K562 (cell line): ENCODE data around the gene SLC12A3. TPM values are rescaled to one million over a fixed set of nuclear protein-coding genes. Genes with fewer than 3 reads are reported as not detected.

Experiments
- ARID1B ChIP-seq: fragments of 450-650 bp; IDR thresholded peaks from 2 replicates; pipeline ENCODE4 v1.6.1; 2016; ENCODE audit warnings: antibody characterized with exemption, mild to moderate bottlenecking, inconsistent platforms
- ASH1L ChIP-seq: fragments of 450-650 bp; IDR thresholded peaks from 2 replicates; pipeline ENCODE4 v1.6.1; 2018; ENCODE audit warnings: borderline replicate concordance, mild to moderate bottlenecking, low read depth; ENCODE audit not compliant: partially characterized antibody
- BHLHE40 ChIP-seq: IDR thresholded peaks from 2 replicates; pipeline ENCODE4 v1.6.1; 2011; ENCODE audit warnings: low read length, improper control_type of control experiment
- CTBP1 ChIP-seq: fragments of 450-650 bp; IDR thresholded peaks from 2 replicates; pipeline ENCODE4 v1.6.1; 2016; ENCODE audit warnings: borderline replicate concordance
- ESRRA ChIP-seq: fragments of 450-650 bp; IDR thresholded peaks from 2 replicates; pipeline ENCODE4 v1.6.1; 2014; ENCODE audit warnings: low read depth, mild to moderate bottlenecking, moderate library complexity, borderline replicate concordance
- EWSR1 ChIP-seq: fragments of 450-650 bp; IDR thresholded peaks from 2 replicates; pipeline ENCODE4 v1.6.1; 2018; ENCODE audit warnings: borderline replicate concordance, mild to moderate bottlenecking, low read depth, moderate library complexity; ENCODE audit not compliant: partially characterized antibody
- GTF2E2 ChIP-seq: fragments of 200-800 bp; sonication (Bioruptor generic); IDR thresholded peaks from 2 replicates; pipeline ENCODE4 v1.6.1; 2016; ENCODE audit warnings: missing genetic modification characterization, missing compliant biosample characterization
- NFIC ChIP-seq: fragments of 450-650 bp; IDR thresholded peaks from 2 replicates; pipeline ENCODE4 v1.6.1; 2017; ENCODE audit warnings: mild to moderate bottlenecking, inconsistent platforms
- NR1H2 ChIP-seq: sonication (generic); formaldehyde crosslinking; IDR thresholded peaks from 2 replicates; pipeline ENCODE4 v1.4.0; 2020; ENCODE audit warnings: mild to moderate bottlenecking, missing genetic modification reagents
- PHF8 ChIP-seq: fragments of 200-600 bp; sonication (generic); IDR thresholded peaks from 2 replicates; pipeline ENCODE4 v1.6.1; 2012; ENCODE audit warnings: mixed run types, mild to moderate bottlenecking, inconsistent platforms, low read length, moderate library complexity, borderline replicate concordance
- PHTF2 ChIP-seq: fragments of 250-450 bp; sonication (Bioruptor Pico); IDR thresholded peaks from 2 replicates; pipeline ENCODE4 v1.5.0; 2021; ENCODE audit warnings: mild to moderate bottlenecking
- SMARCA5 ChIP-seq: fragments of 450-650 bp; IDR thresholded peaks from 2 replicates; pipeline ENCODE4 v1.6.1; 2016
- SP1 ChIP-seq: sonication (generic); formaldehyde crosslinking; IDR thresholded peaks from 2 replicates; pipeline ENCODE4 v1.8.1; 2022; ENCODE audit warnings: mild to moderate bottlenecking, missing genetic modification reagents
- TAF1 ChIP-seq: IDR thresholded peaks from 2 replicates; pipeline ENCODE4 v1.6.1; 2011; ENCODE audit warnings: mild to moderate bottlenecking, low read length, moderate library complexity; ENCODE audit not compliant: insufficient read depth, control insufficient read depth, severe bottlenecking; ENCODE audit errors: extremely low read depth
- XRCC3 ChIP-seq: fragments of 450-650 bp; IDR thresholded peaks from 2 replicates; pipeline ENCODE4 v1.6.1; 2017; ENCODE audit warnings: mild to moderate bottlenecking, moderate library complexity
- YY1 ChIP-seq, 3 experiments: IDR thresholded peaks; 2 replicates each; pipeline ENCODE4 v1.6.1; 2011; ENCODE audit warnings: low read length in 2 of 3, mild to moderate bottlenecking in 2 of 3, moderate library complexity in 2 of 3, borderline replicate concordance in 1 of 3, control low read depth in 1 of 3, low read depth in 1 of 3; ENCODE audit not compliant: insufficient read depth in 3 of 3, insufficient replicate concordance in 2 of 3, control insufficient read depth in 1 of 3, insufficient read length in 1 of 3; ENCODE audit errors: extremely low read depth in 1 of 3
- ZBTB7A ChIP-seq: IDR thresholded peaks from 2 replicates; pipeline ENCODE4 v1.6.1; 2011; ENCODE audit warnings: low read depth, mild to moderate bottlenecking, low read length, moderate library complexity, borderline replicate concordance; ENCODE audit not compliant: control insufficient read depth
- ZNF263 ChIP-seq: sonication (generic); formaldehyde crosslinking; IDR thresholded peaks from 2 replicates; pipeline ENCODE4 v1.8.0; 2022; ENCODE audit warnings: mild to moderate bottlenecking, missing genetic modification reagents, borderline replicate concordance
- ZNF717 ChIP-seq: fragments of 250-450 bp; sonication (Bioruptor Pico); IDR thresholded peaks from 2 replicates; pipeline ENCODE4 v1.5.0; 2021
- ZSCAN29 ChIP-seq: fragments of 450-650 bp; IDR thresholded peaks from 2 replicates; pipeline ENCODE4 v1.6.1; 2017
- polyA plus RNA-seq, 8 experiments: library from polyadenylated mRNA; depleted of rRNA in 4 of 8; stranded (reverse) in 5 of 8; unstranded in 3 of 8; fragments of >200 nt; fragmentation: Nextera tagmentation in 2 of 8; fragmentation: Illumina TruSeq in 1 of 8; extraction: Ambion mirVana in 2 of 8; extraction: Trizol in 1 of 8; gene quantifications; 2 replicates each; pipeline versions ENCODE4 v1.2.1 to v1.2.3, GENCODE V29; 2011 to 2014; ENCODE audit warnings: inconsistent platforms in 1 of 8, missing spikeins in 1 of 8
- total RNA-seq, 7 experiments: library from RNA; depleted of rRNA in 6 of 7; stranded (reverse); fragments of >200 nt in 6 of 7; fragmentation: Illumina TruSeq in 2 of 7; extraction: Trizol in 2 of 7; gene quantifications; 2 replicates each; pipeline versions ENCODE4 v1.2.1 to v1.2.3, GENCODE V29; 2011 to 2021; ENCODE audit warnings: low replicate concordance in 1 of 7
- TF ChIP-seq, protein P1 (sequence below): fragments of 250-450 bp; sonication (Bioruptor Pico); IDR thresholded peaks from 2 replicates; pipeline ENCODE4 v1.5.0; 2022; ENCODE audit warnings: mild to moderate bottlenecking
- TF ChIP-seq, protein P2 (sequence below): sonication (generic); formaldehyde crosslinking; IDR thresholded peaks from 2 replicates; pipeline ENCODE4 v1.4.0; 2020; ENCODE audit warnings: mild to moderate bottlenecking, missing genetic modification reagents
- TF ChIP-seq, protein P3 (sequence below): IDR thresholded peaks from 2 replicates; pipeline ENCODE4 v1.6.1; 2014; ENCODE audit warnings: antibody characterized with exemption

The SLC12A3 gene
- total and polyA plus RNA-seq, 9 of the 15 experiments (the other 6 are each of a cell fraction or from before 2014, with no cell fraction given), result not detected

DNA sequence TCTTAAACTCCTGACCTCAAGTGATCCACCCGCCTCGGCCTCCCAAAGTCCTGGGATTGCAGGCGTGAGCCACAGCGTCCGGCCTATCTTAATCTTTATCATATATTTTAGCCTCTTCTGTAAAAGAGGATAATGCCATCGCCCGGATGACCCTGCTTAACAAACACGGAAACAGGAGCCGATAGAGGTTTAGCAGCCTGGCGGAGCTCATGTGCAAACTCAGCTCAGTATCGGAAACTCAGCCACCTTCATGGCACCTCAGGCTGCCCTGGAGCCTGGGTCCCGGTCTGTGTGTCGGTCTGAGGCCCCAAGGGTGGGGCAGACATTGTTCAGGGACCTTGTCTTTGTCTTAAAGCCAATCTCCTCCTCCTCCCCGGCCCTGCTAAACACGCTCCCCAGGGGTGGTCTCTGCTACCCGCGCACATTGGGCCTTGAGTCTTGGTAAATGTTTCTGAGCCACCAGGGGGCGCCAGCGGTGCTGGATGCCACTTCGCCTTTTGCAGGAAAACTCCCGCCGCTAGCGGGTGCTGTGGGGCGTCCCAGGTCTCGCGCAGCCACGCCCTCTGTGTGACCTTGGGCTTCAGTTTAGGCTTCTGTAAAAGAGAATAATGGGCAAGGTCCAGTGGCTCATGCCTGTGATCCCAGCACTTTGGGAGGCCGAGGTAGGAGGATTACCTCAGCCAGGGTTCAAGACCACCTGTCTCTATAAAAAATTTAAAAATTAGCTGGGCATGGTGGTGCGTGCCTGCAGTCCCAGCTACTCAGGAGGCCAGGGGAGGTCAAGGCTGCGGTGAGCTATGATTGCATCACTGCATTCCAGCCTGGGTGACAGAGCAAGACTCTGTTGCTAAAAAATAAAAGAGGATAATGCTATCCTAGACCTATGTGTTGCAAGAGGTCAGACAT, 99.5 kb downstream of the SLC12A3 start (continued):
- TF ChIP-seq, protein P1, sequence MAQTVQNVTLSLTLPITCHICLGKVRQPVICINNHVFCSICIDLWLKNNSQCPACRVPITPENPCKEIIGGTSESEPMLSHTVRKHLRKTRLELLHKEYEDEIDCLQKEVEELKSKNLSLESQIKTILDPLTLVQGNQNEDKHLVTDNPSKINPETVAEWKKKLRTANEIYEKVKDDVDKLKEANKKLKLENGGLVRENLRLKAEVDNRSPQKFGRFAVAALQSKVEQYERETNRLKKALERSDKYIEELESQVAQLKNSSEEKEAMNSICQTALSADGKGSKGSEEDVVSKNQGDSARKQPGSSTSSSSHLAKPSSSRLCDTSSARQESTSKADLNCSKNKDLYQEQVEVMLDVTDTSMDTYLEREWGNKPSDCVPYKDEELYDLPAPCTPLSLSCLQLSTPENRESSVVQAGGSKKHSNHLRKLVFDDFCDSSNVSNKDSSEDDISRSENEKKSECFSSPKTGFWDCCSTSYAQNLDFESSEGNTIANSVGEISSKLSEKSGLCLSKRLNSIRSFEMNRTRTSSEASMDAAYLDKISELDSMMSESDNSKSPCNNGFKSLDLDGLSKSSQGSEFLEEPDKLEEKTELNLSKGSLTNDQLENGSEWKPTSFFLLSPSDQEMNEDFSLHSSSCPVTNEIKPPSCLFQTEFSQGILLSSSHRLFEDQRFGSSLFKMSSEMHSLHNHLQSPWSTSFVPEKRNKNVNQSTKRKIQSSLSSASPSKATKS (CRISPR knock-in tag), result no peak
- TF ChIP-seq, protein P2, sequence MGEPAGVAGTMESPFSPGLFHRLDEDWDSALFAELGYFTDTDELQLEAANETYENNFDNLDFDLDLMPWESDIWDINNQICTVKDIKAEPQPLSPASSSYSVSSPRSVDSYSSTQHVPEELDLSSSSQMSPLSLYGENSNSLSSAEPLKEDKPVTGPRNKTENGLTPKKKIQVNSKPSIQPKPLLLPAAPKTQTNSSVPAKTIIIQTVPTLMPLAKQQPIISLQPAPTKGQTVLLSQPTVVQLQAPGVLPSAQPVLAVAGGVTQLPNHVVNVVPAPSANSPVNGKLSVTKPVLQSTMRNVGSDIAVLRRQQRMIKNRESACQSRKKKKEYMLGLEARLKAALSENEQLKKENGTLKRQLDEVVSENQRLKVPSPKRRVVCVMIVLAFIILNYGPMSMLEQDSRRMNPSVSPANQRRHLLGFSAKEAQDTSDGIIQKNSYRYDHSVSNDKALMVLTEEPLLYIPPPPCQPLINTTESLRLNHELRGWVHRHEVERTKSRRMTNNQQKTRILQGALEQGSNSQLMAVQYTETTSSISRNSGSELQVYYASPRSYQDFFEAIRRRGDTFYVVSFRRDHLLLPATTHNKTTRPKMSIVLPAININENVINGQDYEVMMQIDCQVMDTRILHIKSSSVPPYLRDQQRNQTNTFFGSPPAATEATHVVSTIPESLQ, result no peak
- no peak for TF ChIP-seq SP1 (CRISPR knock-in tag)
- TF ChIP-seq ZBTB7A, result peak; percentile 81; the same call in 1 of the 2 replicates
- peak in 2 of 3 experiments; percentile 18 to 65 for TF ChIP-seq YY1 (IDR thresholded peaks at IDR 0.05; ENCODE audit: borderline replicate concordance in 1 of 3, control insufficient read depth in 1 of 3, extremely low read depth in 1 of 3, insufficient read depth in 3 of 3, insufficient read length in 1 of 3, insufficient replicate concordance in 2 of 3, low read depth in 1 of 3, low read length in 2 of 3)
- no peak for TF ChIP-seq NFIC
- TF ChIP-seq ZSCAN29, result no peak
- no peak for TF ChIP-seq BHLHE40
- TF ChIP-seq SMARCA5, result no peak
- no peak for TF ChIP-seq GTF2E2 (tag)
- TF ChIP-seq ZNF263, result no peak
- TF ChIP-seq TAF1, result no peak
- TF ChIP-seq NR1H2 (CRISPR knock-in tag), result no peak
- TF ChIP-seq ASH1L, result no peak
- no peak for TF ChIP-seq PHTF2 (CRISPR knock-in tag)
- TF ChIP-seq CTBP1, result peak; percentile 66
- peak; percentile 100 for TF ChIP-seq ESRRA
- TF ChIP-seq ARID1B, result peak; percentile 66
- no peak for TF ChIP-seq EWSR1
- no peak for TF ChIP-seq ZNF717 (CRISPR knock-in tag)
- no peak for TF ChIP-seq XRCC3
- TF ChIP-seq PHF8, result no peak
- TF ChIP-seq, protein P3, sequence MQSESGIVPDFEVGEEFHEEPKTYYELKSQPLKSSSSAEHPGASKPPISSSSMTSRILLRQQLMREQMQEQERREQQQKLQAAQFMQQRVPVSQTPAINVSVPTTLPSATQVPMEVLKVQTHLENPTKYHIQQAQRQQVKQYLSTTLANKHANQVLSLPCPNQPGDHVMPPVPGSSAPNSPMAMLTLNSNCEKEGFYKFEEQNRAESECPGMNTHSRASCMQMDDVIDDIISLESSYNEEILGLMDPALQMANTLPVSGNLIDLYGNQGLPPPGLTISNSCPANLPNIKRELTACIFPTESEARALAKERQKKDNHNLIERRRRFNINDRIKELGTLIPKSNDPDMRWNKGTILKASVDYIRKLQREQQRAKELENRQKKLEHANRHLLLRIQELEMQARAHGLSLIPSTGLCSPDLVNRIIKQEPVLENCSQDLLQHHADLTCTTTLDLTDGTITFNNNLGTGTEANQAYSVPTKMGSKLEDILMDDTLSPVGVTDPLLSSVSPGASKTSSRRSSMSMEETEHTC, result 0 out of 2 replicates have a peak, but pooled peaks have one; percentile 38
